Mucosa of descending colon (tissue), 3 donors: ENCODE measurements around the gene RABGEF1. TPM values are rescaled to one million over a fixed set of nuclear protein-coding genes. Genes with fewer than 3 reads are reported as not detected.
A peak's percentile ranks its signal among the peaks of the same experiment; 100 is the strongest.
"Not testable (repeated sequence)": the region's sequence is repeated elsewhere in the genome, so short reads cannot be mapped to it uniquely, and the experiment has no call there.

ENCODE experiments used
- ATAC-seq: fragments of 200-7000 bp; cut with Tn5 transposase; one replicate; pipeline ENCODE4 v1.9.1; 2020; ENCODE audit warnings: mild to moderate bottlenecking, moderate library complexity
- DNase-seq, 3 donors: peaks; one replicate each; pipeline ENCODE4 v3.0.0-alpha.2; 2020
- H3K36me3 ChIP-seq: fragments of 200-600 bp; one replicate; pipeline ENCODE4 v1.8.0; 2021; ENCODE audit warnings: low read depth, mild to moderate bottlenecking
- H3K4me1 ChIP-seq: fragments of 200-600 bp; one replicate; pipeline ENCODE4 v1.8.0; 2021; ENCODE audit warnings: low read depth, mild to moderate bottlenecking
- H3K4me3 ChIP-seq: fragments of 200-600 bp; one replicate; pipeline ENCODE4 v1.8.0; 2021; ENCODE audit warnings: mild to moderate bottlenecking
- H3K9me3 ChIP-seq: fragments of 200-600 bp; one replicate; pipeline ENCODE4 v1.8.0; 2021; ENCODE audit warnings: mild to moderate bottlenecking
- CTCF ChIP-seq: fragments of 200-600 bp; IDR thresholded peaks from one replicate; pipeline ENCODE4 v1.8.0; 2022; ENCODE audit warnings: antibody characterized with exemption, mild to moderate bottlenecking
- intact Hi-C, 2 donors: fragments of 100-400 bp; cut with DNase I in 1 of 2; cut with micrococcal nuclease in 1 of 2; formaldehyde crosslinking; loops; one replicate each; pipeline versions ENCODE4 v1.11.0 to v1.11.1; 2022; cut with DNase I, micrococcal nuclease
- total RNA-seq, 3 donors: library from RNA; stranded (reverse); fragmentation: NEBNext Ultra II Directional in 2 of 3; extraction: Animal tissue kit (Norgen Biotek cat#: 25700) in 2 of 3; gene quantifications; one replicate each; pipeline versions ENCODE4 v1.2.1 to v1.2.4, GENCODE V29; 2021 to 2023
- donor health status: DM: no; HTN: no; CAD: no; lungs with moderate emphysema.
- donor health status: DM: no; HTN: no; CAD: no.
- donor health status: DM: no; HTN: yes; CAD: no.

RABGEF1 gene
- total RNA-seq, 3 donors from 2014 or later: 25.0 to 31.7 (median 26.9) TPM

DNA sequence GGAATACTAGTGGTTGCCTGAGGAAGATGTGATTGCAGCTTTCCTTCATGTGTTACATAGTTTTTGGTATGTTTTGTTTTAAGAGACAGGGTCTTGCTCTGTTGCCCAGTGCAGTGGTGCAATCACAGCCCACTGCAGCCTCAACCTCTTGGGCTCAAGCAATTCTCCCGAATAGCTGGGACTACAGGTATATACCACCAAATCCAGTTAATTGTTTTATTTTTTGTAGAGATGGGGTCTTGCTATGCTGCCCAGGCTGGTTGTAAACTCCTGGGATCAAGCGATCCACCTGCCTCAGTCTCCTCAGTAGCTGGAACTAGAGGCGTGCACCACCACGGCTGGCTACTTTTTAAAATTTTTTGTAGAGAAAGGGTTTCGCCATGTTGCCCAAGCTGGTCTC is 101.4 kb downstream of the RABGEF1 start:
- ATAC-seq (no peak), DNase-seq (no peak)
- Histone ChIP-seq H3K4me3 (no peak overlapping the region), H3K4me1 (peaks cover 13% of the 10 kb centered on the region), H3K36me3 (no peaks in the 10 kb centered on the region), H3K9me3 (no peaks in the 10 kb centered on the region)
- intact Hi-C loops: no loop called here
- no peak for TF ChIP-seq CTCF

- intact Hi-C loops, ATAC-seq, DNase-seq, H3K4me3 ChIP-seq, H3K36me3 ChIP-seq, H3K9me3 ChIP-seq: not testable (repeated sequence)
- H3K4me1 ChIP-seq: peaks cover 13% of the 10 kb centered on the region
Observed at GRCh38 chr7:66843492-66843891, 103.0 kb downstream of the RABGEF1 start.

GRCh38 chr7:66844552-66845378 is 104.2 kb downstream of the RABGEF1 start:
- ATAC-seq: peak; percentile 98
- intact Hi-C loops: no loop called here
- Histone ChIP-seq H3K9me3 (no peaks in the 10 kb centered on the region), H3K4me3 (peak overlapping the region; percentile 48), H3K36me3 (no peaks in the 10 kb centered on the region), H3K4me1 (peaks cover 13% of the 10 kb centered on the region)
- no peak for TF ChIP-seq CTCF
- peak; percentile 98 to 100 (median 99) for DNase-seq

GRCh38 chr7:66845379-66846095 is 105.0 kb downstream of the RABGEF1 start:
- Histone ChIP-seq H3K36me3 (no peaks in the 10 kb centered on the region), H3K4me1 (peaks cover 13% of the 10 kb centered on the region), H3K9me3 (no peaks in the 10 kb centered on the region), H3K4me3 (peak overlapping the region; percentile 48)
- intact Hi-C loops: no loop called here
- TF ChIP-seq CTCF: no peak
- DNase-seq (peak; percentile 15 to 66 (median 42)), ATAC-seq (no peak)

DNA sequence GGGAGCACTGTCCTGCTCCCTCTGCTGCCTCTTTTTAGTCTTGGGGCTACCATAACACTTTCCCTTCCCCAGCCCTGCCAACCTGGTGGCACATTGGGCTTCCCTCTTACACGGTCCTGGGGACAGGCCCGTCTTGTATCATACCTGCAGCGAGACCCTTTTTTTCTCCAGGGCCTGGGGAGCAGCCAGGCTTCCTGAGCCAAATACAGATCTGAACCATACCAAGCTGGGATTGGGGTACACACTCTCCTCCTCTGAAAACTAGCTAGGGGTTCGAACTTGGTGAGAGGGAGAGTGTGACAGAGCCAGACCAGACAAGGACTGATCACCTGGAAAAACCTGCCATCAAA is 105.5 kb downstream of the RABGEF1 start:
- ATAC-seq, H3K4me3 ChIP-seq, H3K9me3 ChIP-seq, DNase-seq, H3K36me3 ChIP-seq, intact Hi-C loops: not testable (repeated sequence)
- peaks cover 13% of the 10 kb centered on the region for H3K4me1 ChIP-seq

DNA sequence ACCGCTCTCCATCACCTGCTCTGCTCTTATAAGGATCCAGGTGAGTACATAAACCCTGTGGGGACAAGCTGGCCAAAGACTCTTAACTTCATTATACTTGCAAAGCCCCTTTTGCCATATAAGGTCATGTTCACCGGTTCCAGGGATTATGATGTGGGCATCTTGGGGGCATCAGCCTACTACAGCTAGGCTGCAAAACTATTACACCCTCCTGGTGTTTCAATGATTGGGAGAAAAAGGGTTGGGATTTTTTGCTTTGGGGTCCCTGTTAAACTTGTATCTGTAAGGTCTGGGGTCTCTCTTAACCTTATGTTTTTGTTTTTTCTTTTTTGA is 107.0 kb downstream of the RABGEF1 start:
- DNase-seq, H3K4me3 ChIP-seq, ATAC-seq, H3K9me3 ChIP-seq, H3K36me3 ChIP-seq, intact Hi-C loops: not testable (repeated sequence)
- peaks cover 13% of the 10 kb centered on the region for H3K4me1 ChIP-seq
